ENCODE data around the gene FBXW9. TPM values are rescaled to one million over a fixed set of nuclear protein-coding genes. Genes with fewer than 3 reads are reported as not detected.

The FBXW9 gene
- total and polyA plus RNA-seq, 2 of the 13 experiments (the other 11 are each of a cell fraction or from before 2014, with no cell fraction given) = 5.7 to 6.1 TPM

- peak; percentile 70; the same call in 1 of the 2 replicates for TF ChIP-seq ZNF784 (CRISPR knock-in tag; IDR thresholded peaks at IDR 0.05; ENCODE audit: borderline replicate concordance)
- TF ChIP-seq HNRNPH1 (optimal IDR thresholded peaks at IDR 0.05; ENCODE audit: low read depth, low read length) = peak; percentile 95
- peak; percentile 8 for TF ChIP-seq TEAD3 (CRISPR knock-in tag; optimal IDR thresholded peaks at IDR 0.05; ENCODE audit: borderline replicate concordance)
- peak; percentile 45 for TF ChIP-seq ZGPAT (CRISPR knock-in tag; IDR thresholded peaks at IDR 0.05)
- TF ChIP-seq KLF11 (CRISPR knock-in tag; IDR thresholded peaks at IDR 0.05) = peak; percentile 51; the same call in 1 of the 2 replicates
- no peak for TF ChIP-seq ZBTB14 (CRISPR knock-in tag; IDR thresholded peaks at IDR 0.05)
- TF ChIP-seq, protein P1, sequence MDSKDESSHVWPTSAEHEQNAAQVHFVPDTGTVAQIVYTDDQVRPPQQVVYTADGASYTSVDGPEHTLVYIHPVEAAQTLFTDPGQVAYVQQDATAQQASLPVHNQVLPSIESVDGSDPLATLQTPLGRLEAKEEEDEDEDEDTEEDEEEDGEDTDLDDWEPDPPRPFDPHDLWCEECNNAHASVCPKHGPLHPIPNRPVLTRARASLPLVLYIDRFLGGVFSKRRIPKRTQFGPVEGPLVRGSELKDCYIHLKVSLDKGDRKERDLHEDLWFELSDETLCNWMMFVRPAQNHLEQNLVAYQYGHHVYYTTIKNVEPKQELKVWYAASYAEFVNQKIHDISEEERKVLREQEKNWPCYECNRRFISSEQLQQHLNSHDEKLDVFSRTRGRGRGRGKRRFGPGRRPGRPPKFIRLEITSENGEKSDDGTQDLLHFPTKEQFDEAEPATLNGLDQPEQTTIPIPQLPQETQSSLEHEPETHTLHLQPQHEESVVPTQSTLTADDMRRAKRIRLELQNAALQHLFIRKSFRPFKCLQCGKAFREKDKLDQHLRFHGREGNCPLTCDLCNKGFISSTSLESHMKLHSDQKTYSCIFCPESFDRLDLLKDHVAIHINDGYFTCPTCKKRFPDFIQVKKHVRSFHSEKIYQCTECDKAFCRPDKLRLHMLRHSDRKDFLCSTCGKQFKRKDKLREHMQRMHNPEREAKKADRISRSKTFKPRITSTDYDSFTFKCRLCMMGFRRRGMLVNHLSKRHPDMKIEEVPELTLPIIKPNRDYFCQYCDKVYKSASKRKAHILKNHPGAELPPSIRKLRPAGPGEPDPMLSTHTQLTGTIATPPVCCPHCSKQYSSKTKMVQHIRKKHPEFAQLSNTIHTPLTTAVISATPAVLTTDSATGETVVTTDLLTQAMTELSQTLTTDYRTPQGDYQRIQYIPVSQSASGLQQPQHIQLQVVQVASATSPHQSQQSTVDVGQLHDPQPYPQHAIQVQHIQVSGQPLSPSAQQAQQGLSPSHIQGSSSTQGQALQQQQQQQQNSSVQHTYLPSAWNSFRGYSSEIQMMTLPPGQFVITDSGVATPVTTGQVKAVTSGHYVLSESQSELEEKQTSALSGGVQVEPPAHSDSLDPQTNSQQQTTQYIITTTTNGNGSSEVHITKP (CRISPR knock-in tag; IDR thresholded peaks at IDR 0.05; ENCODE audit: low read depth) = peak; percentile 99
- peak; percentile 84 for TF ChIP-seq RFX3 (CRISPR knock-in tag; IDR thresholded peaks at IDR 0.05)
- TF ChIP-seq ZNF460 (CRISPR knock-in tag; IDR thresholded peaks at IDR 0.05; ENCODE audit: borderline replicate concordance) = no peak
- no peak for TF ChIP-seq TCF7 (IDR thresholded peaks at IDR 0.05; ENCODE audit: low read depth)
- TF ChIP-seq SPEN (CRISPR knock-in tag; IDR thresholded peaks at IDR 0.05; ENCODE audit: low read depth) = peak; percentile 18
- TF ChIP-seq ARNTL (CRISPR knock-in tag; IDR thresholded peaks at IDR 0.05) = peak; percentile 38; the same call in 1 of the 2 replicates
- peak; percentile 13; the same call in 1 of the 2 replicates for TF ChIP-seq DR1 (CRISPR knock-in tag; IDR thresholded peaks at IDR 0.05)
- TF ChIP-seq ZNF274 (CRISPR knock-in tag; IDR thresholded peaks at IDR 0.05) = 0 out of 2 replicates have a peak, but pooled peaks have one; percentile 27
- TF ChIP-seq, protein P2, sequence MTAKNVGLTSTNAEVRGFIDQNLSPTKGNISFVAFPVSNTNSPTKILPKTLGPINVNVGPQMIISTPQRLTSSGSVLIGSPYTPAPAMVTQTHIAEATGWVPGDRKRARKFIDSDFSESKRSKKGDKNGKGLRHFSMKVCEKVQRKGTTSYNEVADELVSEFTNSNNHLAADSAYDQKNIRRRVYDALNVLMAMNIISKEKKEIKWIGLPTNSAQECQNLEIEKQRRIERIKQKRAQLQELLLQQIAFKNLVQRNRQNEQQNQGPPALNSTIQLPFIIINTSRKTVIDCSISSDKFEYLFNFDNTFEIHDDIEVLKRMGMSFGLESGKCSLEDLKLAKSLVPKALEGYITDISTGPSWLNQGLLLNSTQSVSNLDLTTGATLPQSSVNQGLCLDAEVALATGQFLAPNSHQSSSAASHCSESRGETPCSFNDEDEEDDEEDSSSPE (CRISPR knock-in tag; IDR thresholded peaks at IDR 0.05) = peak; percentile 93
- TF ChIP-seq EHMT2 (IDR thresholded peaks at IDR 0.05; ENCODE audit: borderline replicate concordance, low read depth, low read length) = no peak
- TF ChIP-seq MYPOP (CRISPR knock-in tag; IDR thresholded peaks at IDR 0.05) = peak; percentile 67; the same call in 1 of the 2 replicates
- TF ChIP-seq REXO4 (CRISPR knock-in tag; IDR thresholded peaks at IDR 0.05; ENCODE audit: borderline replicate concordance) = no peak
- TF ChIP-seq MTF2 (CRISPR knock-in tag; IDR thresholded peaks at IDR 0.05; ENCODE audit: borderline replicate concordance) = no peak
Measured at GRCh38 chr19:12736995-12737834, 40.8 kb upstream of the FBXW9 start, which contains the start of gene GET3 (continued).
